H9 (cell line): ENCODE data around the gene PLK2. TPM values are rescaled to one million over a fixed set of nuclear protein-coding genes. Genes with fewer than 3 reads are reported as not detected.
A peak's percentile ranks its signal among the peaks of the same experiment; 100 is the strongest.

ENCODE experiments used
- DNase-seq: peaks from one replicate; pipeline ENCODE4 v3.0.0-alpha.2; 2017
- H2AFZ ChIP-seq: one replicate; pipeline ENCODE4 v1.6.1; 2013; ENCODE audit warnings: mild to moderate bottlenecking, low read length, control low read depth, moderate library complexity
- H2AK5ac ChIP-seq: 2 replicates; pipeline ENCODE4 v1.6.1; 2013; ENCODE audit warnings: low read length, control low read depth, mixed read lengths; ENCODE audit not compliant: insufficient read length
- H2BK120ac ChIP-seq: one replicate; pipeline ENCODE4 v1.6.1; 2013; ENCODE audit warnings: low read depth, mild to moderate bottlenecking, low read length, control low read depth, inconsistent platforms; ENCODE audit not compliant: poor library complexity, severe bottlenecking
- H2BK12ac ChIP-seq: 2 replicates; pipeline ENCODE4 v1.6.1; 2013; ENCODE audit warnings: low read length, control low read depth, mixed read lengths, low read depth; ENCODE audit not compliant: insufficient read length
- H2BK15ac ChIP-seq: 2 replicates; pipeline ENCODE4 v1.6.1; 2013; ENCODE audit warnings: low read depth, low read length, control low read depth
- H2BK20ac ChIP-seq: one replicate; pipeline ENCODE4 v1.6.1; 2013; ENCODE audit warnings: low read depth, mild to moderate bottlenecking, low read length, control low read depth, inconsistent platforms; ENCODE audit not compliant: poor library complexity, severe bottlenecking
- H2BK5ac ChIP-seq: 2 replicates; pipeline ENCODE4 v1.6.1; 2013; ENCODE audit warnings: low read length, control low read depth, mixed read lengths; ENCODE audit not compliant: insufficient read length
- H3K14ac ChIP-seq: 2 replicates; pipeline ENCODE4 v1.6.1; 2013; ENCODE audit warnings: low read length, control low read depth; ENCODE audit not compliant: insufficient read depth
- H3K18ac ChIP-seq: 2 replicates; pipeline ENCODE4 v1.6.1; 2013; ENCODE audit warnings: low read depth, mild to moderate bottlenecking, mixed read lengths, low read length, control low read depth; ENCODE audit not compliant: insufficient read length
- H3K23ac ChIP-seq: 2 replicates; pipeline ENCODE4 v1.6.1; 2013; ENCODE audit warnings: low read length, control low read depth, mixed read lengths, low read depth; ENCODE audit not compliant: insufficient read length
- H3K23me2 ChIP-seq: 2 replicates; pipeline ENCODE4 v1.6.1; 2013; ENCODE audit warnings: low read depth, mild to moderate bottlenecking, mixed read lengths, low read length, control low read depth; ENCODE audit not compliant: insufficient read length, poor library complexity, severe bottlenecking
- H3K27ac ChIP-seq: 2 replicates; pipeline ENCODE4 v1.5.1; 2013; ENCODE audit warnings: low read length, control low read depth, mixed read lengths, low read depth; ENCODE audit not compliant: insufficient read length
- H3K27me3 ChIP-seq: 2 replicates; pipeline ENCODE4 v1.6.1; 2013; ENCODE audit warnings: low read length, control low read depth, inconsistent platforms; ENCODE audit not compliant: insufficient read depth
- H3K4ac ChIP-seq: 2 replicates; pipeline ENCODE4 v1.6.1; 2013; ENCODE audit warnings: low read depth, mild to moderate bottlenecking, control low read depth, inconsistent platforms, low read length, moderate library complexity
- H3K4me1 ChIP-seq: 2 replicates; pipeline ENCODE4 v1.6.1; 2013; ENCODE audit warnings: low read length, control low read depth, inconsistent platforms; ENCODE audit not compliant: insufficient read depth
- H3K4me2 ChIP-seq: 2 replicates; pipeline ENCODE4 v1.6.1; 2013; ENCODE audit warnings: low read length, control low read depth, mixed read lengths; ENCODE audit not compliant: insufficient read length, insufficient read depth
- H3K56ac ChIP-seq: 2 replicates; pipeline ENCODE4 v1.6.1; 2013; ENCODE audit warnings: low read depth, mild to moderate bottlenecking, mixed read lengths, low read length, control low read depth; ENCODE audit not compliant: insufficient read length
- H3K79me1 ChIP-seq: 2 replicates; pipeline ENCODE4 v1.6.1; 2013; ENCODE audit warnings: low read depth, mild to moderate bottlenecking, moderate library complexity, low read length, control low read depth, inconsistent platforms; ENCODE audit not compliant: insufficient read depth, poor library complexity, severe bottlenecking
- H3K79me2 ChIP-seq: 2 replicates; pipeline ENCODE4 v1.6.1; 2013; ENCODE audit warnings: low read length, control low read depth, inconsistent platforms; ENCODE audit not compliant: insufficient read depth
- H3K9ac ChIP-seq: 2 replicates; pipeline ENCODE4 v1.6.1; 2013; ENCODE audit warnings: low read length, control low read depth, mixed read lengths; ENCODE audit not compliant: insufficient read length; ENCODE audit errors: extremely low read depth
- H3K9me3 ChIP-seq: one replicate; pipeline ENCODE4 v1.6.1; 2013; ENCODE audit warnings: low read depth, low read length, inconsistent platforms; ENCODE audit not compliant: control insufficient read depth
- H3T11ph ChIP-seq: one replicate; pipeline ENCODE4 v1.6.1; 2013; ENCODE audit warnings: mild to moderate bottlenecking, low read length, control low read depth, inconsistent platforms
- H4K20me1 ChIP-seq: one replicate; pipeline ENCODE4 v1.6.1; 2013; ENCODE audit not compliant: control insufficient read depth, insufficient read length, insufficient read depth
- H4K5ac ChIP-seq: 2 replicates; pipeline ENCODE4 v1.6.1; 2013; ENCODE audit warnings: low read depth, mild to moderate bottlenecking, mixed read lengths, low read length, control low read depth; ENCODE audit not compliant: insufficient read length
- H4K8ac ChIP-seq: replicated peaks from 2 replicates; pipeline ENCODE4 v1.6.1; 2013; ENCODE audit warnings: low read length, control low read depth, mixed read lengths, low read depth; ENCODE audit not compliant: insufficient read length
- H4K91ac ChIP-seq: 2 replicates; pipeline ENCODE4 v1.6.1; 2013; ENCODE audit warnings: low read depth, mild to moderate bottlenecking, moderate library complexity, mixed read lengths, low read length, control low read depth; ENCODE audit not compliant: insufficient read length
- H3K27ac Mint-ChIP-seq, 3 experiments: 2 replicates in 2 of 3; 3 replicates in 1 of 3; pipeline ENCODE4 v1.8.0; 2020 to 2021; ENCODE audit warnings: mixed read lengths in 3 of 3, mild to moderate bottlenecking in 1 of 3, moderate library complexity in 1 of 3
- H3K27me3 Mint-ChIP-seq: 2 replicates; pipeline ENCODE4 v1.8.0; 2021; ENCODE audit warnings: low read depth, mild to moderate bottlenecking, moderate library complexity, mixed read lengths
- H3K36me3 Mint-ChIP-seq, 3 experiments: 2 replicates in 2 of 3; 3 replicates in 1 of 3; pipeline ENCODE4 v1.8.0; 2020 to 2021; ENCODE audit warnings: low read depth in 3 of 3, mixed read lengths in 3 of 3; ENCODE audit not compliant: insufficient read depth in 1 of 3
- H3K4me1 Mint-ChIP-seq, 2 experiments: 2 replicates each; pipeline ENCODE4 v1.8.0; 2020; ENCODE audit warnings: mixed read lengths in 2 of 2
- H3K4me3 Mint-ChIP-seq, 2 experiments: 2 replicates in 1 of 2; 3 replicates in 1 of 2; pipeline ENCODE4 v1.8.0; 2020 to 2021; ENCODE audit warnings: mild to moderate bottlenecking in 2 of 2, mixed read lengths in 2 of 2, moderate library complexity in 1 of 2
- H3K9me3 Mint-ChIP-seq, 2 experiments: 2 replicates in 1 of 2; 3 replicates in 1 of 2; pipeline ENCODE4 v1.8.0; 2020; ENCODE audit warnings: mild to moderate bottlenecking in 2 of 2, mixed read lengths in 2 of 2, moderate library complexity in 1 of 2
- CTCF ChIP-seq: fragments of 200-600 bp; sonication (generic); conservative IDR thresholded peaks from 3 replicates; pipeline ENCODE4 v1.8.0; 2021; ENCODE audit warnings: antibody characterized with exemption, mild to moderate bottlenecking
- whole genome bisulfite sequencing: extraction: QIAGEN DNeasy Blood & Tissue Kit; methylation state at CpG from one replicate; pipeline ENCODE4 v1.1.7; 2013; ENCODE audit warnings: missing lambda C conversion rate, low lambda C conversion rate, mixed read lengths; ENCODE audit not compliant: insufficient read length; ENCODE audit errors: extremely low coverage; 5-methylcytosine and 5-hydroxymethylcytosine counted together
- total RNA-seq: library from RNA; stranded (reverse); gene quantifications from 2 replicates; pipeline ENCODE4 v1.2.1, GENCODE V29; 2021

The PLK2 gene
- total RNA-seq, 1 experiment from 2014 or later = 26.2 TPM

- Histone ChIP-seq H3K4me1 (no peaks in the 10 kb centered on the region), H2BK20ac (no peak overlapping the region), H2AK5ac (no peak overlapping the region), H3K4ac (no peak overlapping the region), H4K20me1 (no peaks in the 10 kb centered on the region), H3K4me2 (no peak overlapping the region), H3K9me3 (no peaks in the 10 kb centered on the region), H3K23me2 (peaks cover 5% of the 10 kb centered on the region), H2BK12ac (no peak overlapping the region), H4K8ac (no peak overlapping the region), H2AFZ (no peak overlapping the region), H2BK120ac (no peak overlapping the region), H3K14ac (no peak overlapping the region), H3K27ac (no peak overlapping the region), H3K9ac (no peak overlapping the region), H3K23ac (no peak overlapping the region), H4K91ac (no peak overlapping the region), H4K5ac (no peak overlapping the region), H2BK15ac (no peak overlapping the region), H2BK5ac (no peak overlapping the region), H3T11ph (no peak overlapping the region), H3K56ac (no peak overlapping the region), H3K79me1 (no peaks in the 10 kb centered on the region), H3K18ac (no peak overlapping the region), H3K79me2 (peaks cover 2% of the 10 kb centered on the region; the same call in 1 of the 2 replicates), H3K27me3 (no peaks in the 10 kb centered on the region)
- peak overlapping the region in 1 of 3 experiments; percentile 50; a peak in 1 of 7 replicates for H3K27ac Mint-ChIP-seq
- no peak for DNase-seq
- H3K36me3 Mint-ChIP-seq = peaks cover 3 to 51% (median 37%) of the 10 kb centered on the region in 3 experiments
- no CpG with 5 or more reads among the region's 3 CpGs for WGBS
- no peaks in the 10 kb centered on the region for H3K9me3 Mint-ChIP-seq
- H3K27me3 Mint-ChIP-seq = no peaks in the 10 kb centered on the region; the same call in 1 of the 2 replicates
- TF ChIP-seq CTCF = no peak
- peaks cover 17 to 19% of the 10 kb centered on the region in 2 experiments for H3K4me1 Mint-ChIP-seq
- no peak overlapping the region for H3K4me3 Mint-ChIP-seq
Observed at GRCh38 chr5:58456026-58456425, 3.9 kb downstream of the PLK2 start.
